HUES6 (cell line): Measurements from ENCODE around the gene CUX1.

Experiments
- H3K27ac ChIP-seq: 2 replicates; pipeline ENCODE4 v1.7.0; 2013; ENCODE audit warnings: low read depth, mild to moderate bottlenecking, low read length, inconsistent platforms
- H3K27me3 ChIP-seq: 2 replicates; pipeline ENCODE4 v1.6.1; 2013; ENCODE audit warnings: low read length; ENCODE audit not compliant: control insufficient read depth, insufficient read depth
- H3K36me3 ChIP-seq: 2 replicates; pipeline ENCODE4 v1.6.1; 2013; ENCODE audit warnings: low read length; ENCODE audit not compliant: control insufficient read depth, insufficient read depth
- H3K4me1 ChIP-seq: 2 replicates; pipeline ENCODE4 v1.6.1; 2013; ENCODE audit warnings: low read length; ENCODE audit not compliant: control insufficient read depth, insufficient read depth
- H3K4me3 ChIP-seq: 2 replicates; pipeline ENCODE4 v1.5.1; 2013; ENCODE audit warnings: low read depth, low read length
- H3K9ac ChIP-seq: one replicate; pipeline ENCODE4 v1.6.1; 2013; ENCODE audit warnings: mild to moderate bottlenecking, low read length
- H3K9me3 ChIP-seq: 2 replicates; pipeline ENCODE4 v1.6.1; 2013; ENCODE audit warnings: low read depth, low read length; ENCODE audit not compliant: control insufficient read depth, insufficient read depth

Gene CUX1

GRCh38 chr7:101954499-101954898 lies 137.1 kb downstream of the CUX1 start:
- Histone ChIP-seq H3K4me1 (peaks cover 31% of the 10 kb centered on the region), H3K36me3 (no peaks in the 10 kb centered on the region), H3K9ac (no peak overlapping the region), H3K9me3 (no peaks in the 10 kb centered on the region), H3K27ac (no peak overlapping the region; the same call in 1 of the 2 replicates), H3K27me3 (no peaks in the 10 kb centered on the region), H3K4me3 (no peak overlapping the region)

- peaks cover 31% of the 10 kb centered on the region for H3K4me1 ChIP-seq
- no peak overlapping the region for H3K27ac ChIP-seq
- H3K27me3 ChIP-seq, result no peaks in the 10 kb centered on the region
- H3K9ac ChIP-seq, result no peak overlapping the region
- H3K9me3 ChIP-seq, result no peaks in the 10 kb centered on the region
- no peaks in the 10 kb centered on the region for H3K36me3 ChIP-seq
- H3K4me3 ChIP-seq, result no peak overlapping the region
These were observed 138.7 kb downstream of the CUX1 start for GRCh38 chr7:101956130-101956529.

- H3K27ac ChIP-seq, result no peak overlapping the region
- no peaks in the 10 kb centered on the region for H3K27me3 ChIP-seq
- H3K4me3 ChIP-seq, result no peak overlapping the region
- no peak overlapping the region for H3K9ac ChIP-seq
- no peaks in the 10 kb centered on the region for H3K36me3 ChIP-seq
- H3K4me1 ChIP-seq, result peaks cover 27% of the 10 kb centered on the region
- no peaks in the 10 kb centered on the region for H3K9me3 ChIP-seq
These were observed 140.5 kb downstream of the CUX1 start for GRCh38 chr7:101957744-101958525.

GRCh38 chr7:101959342-101959741 lies 141.9 kb downstream of the CUX1 start:
- Histone ChIP-seq H3K36me3 (no peaks in the 10 kb centered on the region), H3K4me1 (peaks cover 20% of the 10 kb centered on the region), H3K27me3 (no peaks in the 10 kb centered on the region), H3K9me3 (no peaks in the 10 kb centered on the region), H3K4me3 (no peak overlapping the region), H3K27ac (no peak overlapping the region), H3K9ac (no peak overlapping the region)

DNA sequence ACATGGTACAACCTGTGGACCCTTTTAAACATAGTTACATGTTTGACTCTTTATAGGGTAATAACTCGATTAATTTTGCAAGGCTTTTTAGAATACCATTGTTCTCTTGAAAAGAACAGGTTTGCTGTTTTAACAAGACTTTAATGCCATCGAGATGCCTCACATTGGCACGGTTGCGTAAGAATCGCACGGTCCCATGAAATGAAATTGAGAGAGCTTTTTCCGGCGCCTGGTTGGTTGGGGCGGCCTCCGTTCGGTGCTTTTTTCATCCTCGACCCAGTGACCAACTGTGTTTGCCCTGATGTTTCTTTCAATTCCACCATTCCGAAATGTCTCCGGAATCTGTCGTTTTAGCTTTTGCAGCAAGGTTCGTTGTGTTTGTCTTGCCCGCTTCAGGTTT lies 142.4 kb downstream of the CUX1 start:
- Histone ChIP-seq H3K27me3 (no peaks in the 10 kb centered on the region), H3K36me3 (no peaks in the 10 kb centered on the region), H3K9me3 (no peaks in the 10 kb centered on the region), H3K27ac (no peak overlapping the region), H3K4me3 (no peak overlapping the region), H3K4me1 (peaks cover 24% of the 10 kb centered on the region), H3K9ac (no peak overlapping the region)

GRCh38 chr7:101960323-101960722 lies 142.9 kb downstream of the CUX1 start:
- H3K9ac ChIP-seq, result no peak overlapping the region
- no peaks in the 10 kb centered on the region for H3K9me3 ChIP-seq
- no peak overlapping the region for H3K27ac ChIP-seq
- H3K4me1 ChIP-seq, result peaks cover 22% of the 10 kb centered on the region
- no peaks in the 10 kb centered on the region for H3K27me3 ChIP-seq
- H3K4me3 ChIP-seq, result no peak overlapping the region
- H3K36me3 ChIP-seq, result no peaks in the 10 kb centered on the region

- Histone ChIP-seq H3K4me3 (no peak overlapping the region), H3K27ac (no peak overlapping the region), H3K9me3 (no peaks in the 10 kb centered on the region), H3K27me3 (no peaks in the 10 kb centered on the region), H3K4me1 (peaks cover 18% of the 10 kb centered on the region), H3K36me3 (no peaks in the 10 kb centered on the region), H3K9ac (no peak overlapping the region)
These were observed 143.7 kb downstream of the CUX1 start for GRCh38 chr7:101960985-101961708.

DNA sequence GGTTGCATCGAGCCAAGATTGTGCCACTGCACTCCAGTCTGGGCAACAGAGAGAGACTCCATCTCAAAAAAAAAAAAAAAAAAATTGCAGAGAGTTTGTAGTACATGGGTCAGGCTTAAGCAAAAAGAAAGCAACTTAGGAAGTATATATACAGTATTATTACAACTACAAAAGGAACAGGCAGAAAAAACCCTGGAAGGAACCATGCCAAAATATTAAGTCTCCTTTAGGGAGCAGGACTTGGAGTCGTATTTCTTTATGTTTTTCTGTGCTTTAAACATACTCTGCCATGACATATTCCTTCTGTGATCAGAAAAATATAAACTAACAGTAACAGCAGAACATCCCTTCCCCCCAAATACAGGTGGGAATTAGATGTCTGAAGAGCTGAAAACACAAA lies 144.4 kb downstream of the CUX1 start:
- Histone ChIP-seq H3K36me3 (no peaks in the 10 kb centered on the region), H3K4me1 (peaks cover 18% of the 10 kb centered on the region), H3K27ac (no peak overlapping the region), H3K4me3 (no peak overlapping the region), H3K9ac (no peak overlapping the region), H3K9me3 (no peaks in the 10 kb centered on the region), H3K27me3 (no peaks in the 10 kb centered on the region)

GRCh38 chr7:101963693-101964092 lies 146.3 kb downstream of the CUX1 start:
- H3K4me1 ChIP-seq, result peaks cover 11% of the 10 kb centered on the region
- no peaks in the 10 kb centered on the region for H3K36me3 ChIP-seq
- H3K27ac ChIP-seq, result no peak overlapping the region
- H3K4me3 ChIP-seq, result no peak overlapping the region
- no peaks in the 10 kb centered on the region for H3K27me3 ChIP-seq
- no peak overlapping the region for H3K9ac ChIP-seq
- no peaks in the 10 kb centered on the region for H3K9me3 ChIP-seq

- Histone ChIP-seq H3K27me3 (no peaks in the 10 kb centered on the region), H3K9ac (no peak overlapping the region), H3K27ac (no peak overlapping the region), H3K36me3 (no peaks in the 10 kb centered on the region), H3K4me1 (peaks cover 12% of the 10 kb centered on the region; the same call in 1 of the 2 replicates), H3K4me3 (no peak overlapping the region), H3K9me3 (no peaks in the 10 kb centered on the region)
These were observed 147.4 kb downstream of the CUX1 start for GRCh38 chr7:101964680-101965452.
